Vagina (tissue), 2 donors: Measurements from ENCODE around the gene NDUFV1. TPM values are rescaled to one million over a fixed set of nuclear protein-coding genes. Genes with fewer than 3 reads are reported as not detected.

Experiments
- DNase-seq, 2 donors: peaks; one replicate each; pipeline ENCODE4 v3.0.0-alpha.2; 2017; ENCODE audit errors: extremely low spot score in 2 of 2
- H3K27ac ChIP-seq: fragments of 200-600 bp; sonication (generic); one replicate; pipeline ENCODE4 v1.5.1; 2019
- H3K27me3 ChIP-seq: fragments of 200-600 bp; sonication (generic); one replicate; pipeline ENCODE4 v1.5.1; 2019
- H3K36me3 ChIP-seq, 2 donors: fragments of 200-600 bp; sonication (generic); one replicate each; pipeline ENCODE4 v1.5.1; 2017 to 2019
- H3K4me1 ChIP-seq: fragments of 200-600 bp; sonication (generic); one replicate; pipeline ENCODE4 v1.5.1; 2019
- H3K4me3 ChIP-seq, 2 donors: fragments of 200-600 bp; sonication (generic); 1 replicate in 1 of 2; 2 replicates in 1 of 2; pipeline ENCODE4 v1.5.1; 2016 to 2019
- H3K9me3 ChIP-seq: fragments of 200-600 bp; sonication (generic); one replicate; pipeline ENCODE4 v1.5.1; 2019
- POLR2A ChIP-seq, 2 donors: fragments of 450-650 bp; IDR thresholded peaks; one replicate each; pipeline ENCODE4 v1.6.1; 2017; ENCODE audit warnings: antibody characterized with exemption in 2 of 2, mild to moderate bottlenecking in 2 of 2, moderate library complexity in 2 of 2
- POLR2AphosphoS5 ChIP-seq, 2 donors: sonication (generic); formaldehyde crosslinking; IDR thresholded peaks; one replicate each; pipeline ENCODE4 v1.9.0; 2017; ENCODE audit warnings: antibody characterized with exemption in 2 of 2, mild to moderate bottlenecking in 2 of 2, low read depth in 1 of 2; ENCODE audit not compliant: insufficient read depth in 1 of 2
- intact Hi-C: fragments of 100-400 bp; cut with DNase I; formaldehyde crosslinking; loops from one replicate; pipeline ENCODE4 v1.15.1; 2023
- total RNA-seq: library from RNA; depleted of rRNA; stranded (reverse); fragments of >200 nt; gene quantifications from one replicate; pipeline ENCODE4 v1.2.3, GENCODE V29; 2016
- TF ChIP-seq, protein P1 (sequence below), 3 experiments: fragments of 450-650 bp in 2 of 3; fragments of 200-600 bp in 1 of 3; sonication (generic) in 1 of 3; IDR thresholded peaks; one replicate each; pipeline ENCODE4 v1.5.1; 2017 to 2019; ENCODE audit warnings: antibody characterized with exemption in 3 of 3, mild to moderate bottlenecking in 2 of 3, moderate library complexity in 2 of 3

NDUFV1 gene
- total RNA-seq, 1 donor from 2014 or later, result 254 TPM

DNA sequence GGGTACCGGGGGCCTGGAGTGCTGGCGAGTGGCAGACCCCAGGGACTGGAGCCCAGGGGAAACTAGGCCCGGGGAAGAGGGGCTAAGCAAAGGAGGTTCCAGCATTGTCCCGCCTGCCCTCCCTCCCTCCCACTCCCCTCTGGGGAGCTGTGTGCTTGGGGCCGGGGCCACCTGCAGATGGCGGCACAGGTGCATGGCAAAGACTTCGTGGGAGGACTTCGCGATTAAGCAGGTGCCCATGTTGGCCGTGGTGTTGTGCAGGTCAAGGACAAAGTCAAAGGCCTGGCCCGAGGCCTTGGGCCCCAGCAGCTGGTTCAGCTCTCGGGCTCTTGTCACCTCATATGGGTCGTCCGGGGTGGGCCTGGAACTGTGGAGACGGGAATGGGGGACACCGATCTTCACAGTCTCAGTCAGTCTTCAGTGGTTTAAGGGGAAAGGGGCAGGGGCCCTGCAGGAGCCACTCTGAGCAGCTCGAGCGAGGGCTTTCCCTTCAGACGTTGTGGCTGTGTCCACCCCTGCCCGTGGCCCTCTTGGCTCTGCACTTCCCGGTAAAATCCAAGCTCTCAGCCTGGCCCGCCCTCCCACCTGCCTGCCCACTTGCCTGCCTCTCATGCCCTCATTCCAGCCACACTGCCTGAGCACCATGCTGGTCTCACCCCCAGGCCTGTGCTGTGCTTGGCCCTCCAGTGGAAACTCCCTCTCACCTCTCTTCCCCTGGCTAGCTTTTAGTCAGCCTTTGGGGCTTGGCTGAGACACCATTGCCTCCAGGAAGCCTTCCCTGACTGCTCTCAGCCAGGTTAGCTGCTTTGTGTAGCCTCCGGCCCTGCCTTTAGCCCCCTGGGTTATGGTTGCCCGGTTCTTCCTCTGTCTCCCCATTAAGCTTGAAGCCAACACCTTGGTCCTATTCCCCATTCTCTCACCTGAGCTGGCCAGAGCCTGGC, 39.1 kb downstream of the NDUFV1 start:
- no peaks in the 10 kb centered on the region for H3K36me3 ChIP-seq
- no peak for DNase-seq
- no peaks in the 10 kb centered on the region for H3K27me3 ChIP-seq
- TF ChIP-seq, protein P1, sequence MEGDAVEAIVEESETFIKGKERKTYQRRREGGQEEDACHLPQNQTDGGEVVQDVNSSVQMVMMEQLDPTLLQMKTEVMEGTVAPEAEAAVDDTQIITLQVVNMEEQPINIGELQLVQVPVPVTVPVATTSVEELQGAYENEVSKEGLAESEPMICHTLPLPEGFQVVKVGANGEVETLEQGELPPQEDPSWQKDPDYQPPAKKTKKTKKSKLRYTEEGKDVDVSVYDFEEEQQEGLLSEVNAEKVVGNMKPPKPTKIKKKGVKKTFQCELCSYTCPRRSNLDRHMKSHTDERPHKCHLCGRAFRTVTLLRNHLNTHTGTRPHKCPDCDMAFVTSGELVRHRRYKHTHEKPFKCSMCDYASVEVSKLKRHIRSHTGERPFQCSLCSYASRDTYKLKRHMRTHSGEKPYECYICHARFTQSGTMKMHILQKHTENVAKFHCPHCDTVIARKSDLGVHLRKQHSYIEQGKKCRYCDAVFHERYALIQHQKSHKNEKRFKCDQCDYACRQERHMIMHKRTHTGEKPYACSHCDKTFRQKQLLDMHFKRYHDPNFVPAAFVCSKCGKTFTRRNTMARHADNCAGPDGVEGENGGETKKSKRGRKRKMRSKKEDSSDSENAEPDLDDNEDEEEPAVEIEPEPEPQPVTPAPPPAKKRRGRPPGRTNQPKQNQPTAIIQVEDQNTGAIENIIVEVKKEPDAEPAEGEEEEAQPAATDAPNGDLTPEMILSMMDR (IDR thresholded peaks at IDR 0.05), result no peak
- no peak for TF ChIP-seq POLR2A (IDR thresholded peaks at IDR 0.05)
- TF ChIP-seq POLR2AphosphoS5 (IDR thresholded peaks at IDR 0.05; ENCODE audit: insufficient read depth in 1 of 2, low read depth in 1 of 2), result no peak
- intact Hi-C loops, result no loop called here
- no peak overlapping the region for H3K27ac ChIP-seq
- H3K4me3 ChIP-seq, result no peak overlapping the region
- no peaks in the 10 kb centered on the region for H3K9me3 ChIP-seq
- no peaks in the 10 kb centered on the region for H3K4me1 ChIP-seq

DNA sequence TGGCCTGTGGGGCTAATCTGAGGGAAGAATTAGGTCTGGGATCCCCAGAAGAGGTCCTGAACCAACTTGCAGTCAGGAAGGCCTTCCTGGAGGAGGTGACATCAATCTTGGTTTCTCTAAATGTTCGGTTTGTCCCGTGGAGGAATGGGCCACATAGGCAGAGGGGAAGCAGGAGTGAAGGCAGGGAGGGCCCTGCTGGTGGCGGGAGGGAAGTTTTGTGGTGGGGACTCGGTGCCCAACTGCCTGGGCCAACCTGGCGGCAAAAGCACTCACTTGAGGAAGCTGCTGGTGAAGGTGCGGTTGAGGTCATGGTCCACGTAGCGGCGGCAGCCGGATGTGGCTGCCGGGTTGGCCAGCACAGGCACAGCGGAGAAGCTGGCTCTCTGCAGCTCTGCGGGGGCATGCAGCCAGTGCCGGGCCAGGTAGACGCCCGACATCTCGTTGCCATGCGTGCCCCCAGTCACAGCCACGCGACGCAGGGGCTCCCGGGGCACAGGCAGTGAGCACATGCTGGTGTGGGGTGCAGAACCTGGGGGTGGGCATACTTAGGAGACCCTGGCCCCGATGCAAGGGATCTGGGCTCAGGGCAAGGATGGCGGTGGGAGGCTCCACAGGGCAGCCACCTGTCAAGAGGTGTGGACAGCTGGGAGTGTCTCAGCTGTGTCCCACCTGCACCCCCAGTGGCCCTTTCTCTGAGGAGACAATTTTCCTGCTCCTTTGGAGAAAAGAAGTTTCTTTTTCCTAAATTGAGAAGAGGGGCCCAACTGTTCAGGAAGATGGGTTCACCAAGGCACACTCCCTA, 40.0 kb downstream of the NDUFV1 start:
- no peak overlapping the region for H3K27ac ChIP-seq
- DNase-seq, result no peak
- H3K9me3 ChIP-seq, result no peaks in the 10 kb centered on the region
- H3K4me1 ChIP-seq, result no peaks in the 10 kb centered on the region
- no peaks in the 10 kb centered on the region for H3K27me3 ChIP-seq
- no peak overlapping the region for H3K4me3 ChIP-seq
- TF ChIP-seq POLR2AphosphoS5 (IDR thresholded peaks at IDR 0.05; ENCODE audit: insufficient read depth in 1 of 2, low read depth in 1 of 2), result no peak
- TF ChIP-seq POLR2A (IDR thresholded peaks at IDR 0.05), result no peak
- TF ChIP-seq, protein P1 (IDR thresholded peaks at IDR 0.05), result no peak
- intact Hi-C loops, result no loop called here
- H3K36me3 ChIP-seq, result no peaks in the 10 kb centered on the region

DNA sequence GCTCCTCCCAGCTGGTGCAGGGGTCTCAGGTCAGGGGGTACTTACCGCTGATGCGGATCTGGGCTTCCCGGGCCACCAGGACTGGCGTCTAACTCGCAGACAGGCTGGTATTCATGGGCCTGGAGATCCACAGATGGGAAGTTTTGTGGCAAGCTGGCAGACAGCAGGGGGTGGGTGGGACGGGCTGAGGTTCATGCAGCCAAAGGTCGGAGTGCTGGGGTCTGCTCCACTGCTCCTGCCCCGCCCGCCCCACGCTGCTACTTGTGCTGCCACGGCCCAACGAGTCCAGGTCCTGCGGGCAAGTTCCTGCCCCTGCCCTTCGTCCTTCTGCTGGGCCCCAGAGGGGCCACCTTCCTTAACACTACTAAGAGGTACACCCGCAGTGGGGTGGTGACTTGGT, 40.7 kb downstream of the NDUFV1 start:
- Histone ChIP-seq H3K27ac (no peak overlapping the region), H3K36me3 (no peaks in the 10 kb centered on the region), H3K4me3 (no peak overlapping the region), H3K27me3 (no peaks in the 10 kb centered on the region), H3K9me3 (no peaks in the 10 kb centered on the region), H3K4me1 (no peaks in the 10 kb centered on the region)
- intact Hi-C loops, result no loop called here
- TF ChIP-seq, protein P1 (IDR thresholded peaks at IDR 0.05), result no peak
- TF ChIP-seq POLR2AphosphoS5 (IDR thresholded peaks at IDR 0.05; ENCODE audit: insufficient read depth in 1 of 2, low read depth in 1 of 2) (no peak), POLR2A (IDR thresholded peaks at IDR 0.05) (no peak)
- no peak for DNase-seq

DNA sequence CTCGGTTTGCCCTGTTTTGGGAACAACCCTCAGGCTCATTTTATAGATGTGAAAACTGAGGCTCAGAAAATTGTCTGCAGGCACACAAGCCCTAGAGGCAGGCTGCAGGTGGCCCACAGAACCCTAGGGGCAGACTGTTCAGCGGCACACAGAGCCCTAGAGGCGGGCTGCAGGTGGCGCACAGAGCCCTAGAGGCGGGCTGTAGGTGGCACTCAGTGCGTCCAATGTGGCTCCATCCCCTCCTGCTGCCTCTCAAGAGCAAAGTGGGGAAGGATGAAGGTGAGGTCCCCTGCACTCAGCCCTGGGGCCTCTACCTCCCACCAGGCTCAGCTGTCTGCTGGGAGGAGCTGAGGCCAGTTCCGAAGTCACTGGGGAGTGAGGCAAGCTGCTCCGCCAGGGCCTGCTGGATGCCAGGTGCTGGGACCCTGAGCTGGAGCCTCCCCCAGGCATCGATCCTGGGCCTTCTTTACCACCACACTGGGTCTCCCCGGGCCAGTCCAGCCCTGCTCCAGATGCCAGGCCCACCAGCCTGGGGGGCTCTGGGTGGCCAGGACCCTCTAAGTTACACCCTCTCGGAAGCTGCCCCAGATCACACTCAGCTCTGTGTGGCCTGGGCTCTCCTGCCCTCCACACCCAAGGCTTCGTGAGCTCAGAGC, 41.5 kb downstream of the NDUFV1 start:
- H3K27me3 ChIP-seq, result no peaks in the 10 kb centered on the region
- TF ChIP-seq, protein P1 (IDR thresholded peaks at IDR 0.05), result no peak
- TF ChIP-seq POLR2A (IDR thresholded peaks at IDR 0.05), result no peak
- TF ChIP-seq POLR2AphosphoS5 (IDR thresholded peaks at IDR 0.05; ENCODE audit: insufficient read depth in 1 of 2, low read depth in 1 of 2), result no peak
- no peaks in the 10 kb centered on the region for H3K4me1 ChIP-seq
- no peaks in the 10 kb centered on the region for H3K36me3 ChIP-seq
- DNase-seq, result no peak
- H3K9me3 ChIP-seq, result no peaks in the 10 kb centered on the region
- intact Hi-C loops, result no loop called here
- H3K4me3 ChIP-seq, result no peak overlapping the region
- no peak overlapping the region for H3K27ac ChIP-seq
